ENCODE measurements around the gene IFNGR2. TPM values are rescaled to one million over a fixed set of nuclear protein-coding genes. Genes with fewer than 3 reads are reported as not detected.
A peak's percentile ranks its signal among the peaks of the same experiment; 100 is the strongest.

The IFNGR2 gene
- total and polyA plus RNA-seq, 12 donors = 27.4 to 71.3 (median 35.3) TPM

DNA sequence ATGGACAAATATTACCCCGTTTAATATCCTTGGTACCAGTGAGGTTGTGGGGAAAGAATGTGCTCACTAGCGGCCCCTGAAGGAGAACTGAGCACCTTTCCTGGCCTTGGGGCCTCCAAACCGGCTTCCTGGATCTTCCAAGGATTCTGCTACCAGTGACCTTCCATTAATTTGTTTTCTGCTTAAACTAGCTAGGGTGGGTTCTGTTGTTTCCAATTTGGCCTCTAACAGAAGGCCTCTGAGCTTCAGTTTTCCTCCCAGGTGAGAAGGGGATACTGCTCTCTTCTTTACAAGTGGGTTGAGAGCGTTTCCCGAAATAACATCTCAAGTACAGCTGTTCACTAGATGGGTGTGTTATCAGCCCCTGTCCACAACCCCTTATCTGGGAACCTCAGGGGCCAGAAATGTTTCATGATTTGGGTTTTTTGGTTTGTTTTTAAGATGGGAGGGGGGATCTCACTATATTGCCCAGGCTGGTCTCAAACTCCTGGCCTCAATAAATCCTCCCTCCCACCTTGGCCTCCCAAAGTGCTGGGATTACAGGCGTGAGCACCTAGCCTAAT, 16.9 kb upstream of the IFNGR2 start:
- peaks cover 0 to 62% (median 12%) of the 10 kb centered on the region in 9 donors for H3K4me1 ChIP-seq

DNA sequence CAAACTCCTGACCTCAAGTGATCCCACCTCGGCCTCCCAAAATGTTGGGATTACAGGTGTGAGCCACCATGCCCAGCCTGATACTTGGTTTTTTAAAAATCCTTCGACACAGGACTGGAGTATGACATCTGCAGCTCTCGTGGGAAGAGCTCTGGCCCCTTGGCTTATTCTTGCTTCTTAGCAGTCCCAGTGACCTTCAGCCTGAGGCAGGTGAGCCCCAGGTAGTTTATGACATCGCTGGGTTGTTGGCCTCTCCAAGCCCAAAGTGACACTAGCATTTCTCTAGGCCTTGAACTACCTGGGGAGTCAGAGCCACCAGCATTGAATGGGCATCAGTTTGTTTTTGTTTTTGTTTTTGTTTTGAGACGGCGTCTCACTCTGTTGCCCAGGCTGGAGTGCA, 15.9 kb upstream of the IFNGR2 start:
- Histone ChIP-seq H3K27me3 (no peaks in the 10 kb centered on the region), H3K4me1 (peaks cover 0 to 60% (median 12%) of the 10 kb centered on the region in 9 donors), H3K36me3 (no peaks in the 10 kb centered on the region), H3K27ac (peak overlapping the region in 1 of 10 donors; percentile 84), H3K9me3 (no peaks in the 10 kb centered on the region), H3K4me3 (no peak overlapping the region)
- TF ChIP-seq, protein P1, sequence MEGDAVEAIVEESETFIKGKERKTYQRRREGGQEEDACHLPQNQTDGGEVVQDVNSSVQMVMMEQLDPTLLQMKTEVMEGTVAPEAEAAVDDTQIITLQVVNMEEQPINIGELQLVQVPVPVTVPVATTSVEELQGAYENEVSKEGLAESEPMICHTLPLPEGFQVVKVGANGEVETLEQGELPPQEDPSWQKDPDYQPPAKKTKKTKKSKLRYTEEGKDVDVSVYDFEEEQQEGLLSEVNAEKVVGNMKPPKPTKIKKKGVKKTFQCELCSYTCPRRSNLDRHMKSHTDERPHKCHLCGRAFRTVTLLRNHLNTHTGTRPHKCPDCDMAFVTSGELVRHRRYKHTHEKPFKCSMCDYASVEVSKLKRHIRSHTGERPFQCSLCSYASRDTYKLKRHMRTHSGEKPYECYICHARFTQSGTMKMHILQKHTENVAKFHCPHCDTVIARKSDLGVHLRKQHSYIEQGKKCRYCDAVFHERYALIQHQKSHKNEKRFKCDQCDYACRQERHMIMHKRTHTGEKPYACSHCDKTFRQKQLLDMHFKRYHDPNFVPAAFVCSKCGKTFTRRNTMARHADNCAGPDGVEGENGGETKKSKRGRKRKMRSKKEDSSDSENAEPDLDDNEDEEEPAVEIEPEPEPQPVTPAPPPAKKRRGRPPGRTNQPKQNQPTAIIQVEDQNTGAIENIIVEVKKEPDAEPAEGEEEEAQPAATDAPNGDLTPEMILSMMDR (IDR thresholded peaks at IDR 0.05) = no peak
- DNase-seq (no peak), ATAC-seq (no peak)
- 94 to 97% methylated on average over 6 of the region's 6 CpGs for WGBS, 2 donors
- intact Hi-C loops (cut with DNase I) = loop anchor here in 1 of 10 donors (10.0 kb wide), 1 partner anchor 58 kb away; no protein-coding TSS in a partner anchor

More for the DNA sequence above, 16.9 kb upstream of the IFNGR2 start:
- intact Hi-C loops (cut with DNase I) = loop anchor here in 1 of 10 donors (10.0 kb wide), 1 partner anchor 58 kb away; no protein-coding TSS in a partner anchor
- TF ChIP-seq, protein P1 (IDR thresholded peaks at IDR 0.05) = no peak
- no peaks in the 10 kb centered on the region for H3K9me3 ChIP-seq
- H3K36me3 ChIP-seq = no peaks in the 10 kb centered on the region
- no peak overlapping the region for H3K4me3 ChIP-seq
- H3K27ac ChIP-seq = no peak overlapping the region
- 60 to 74% methylated on average over 6 of the region's 6 CpGs for WGBS, 2 donors
- no peaks in the 10 kb centered on the region for H3K27me3 ChIP-seq
- ATAC-seq = no peak
- no peak for DNase-seq

DNA sequence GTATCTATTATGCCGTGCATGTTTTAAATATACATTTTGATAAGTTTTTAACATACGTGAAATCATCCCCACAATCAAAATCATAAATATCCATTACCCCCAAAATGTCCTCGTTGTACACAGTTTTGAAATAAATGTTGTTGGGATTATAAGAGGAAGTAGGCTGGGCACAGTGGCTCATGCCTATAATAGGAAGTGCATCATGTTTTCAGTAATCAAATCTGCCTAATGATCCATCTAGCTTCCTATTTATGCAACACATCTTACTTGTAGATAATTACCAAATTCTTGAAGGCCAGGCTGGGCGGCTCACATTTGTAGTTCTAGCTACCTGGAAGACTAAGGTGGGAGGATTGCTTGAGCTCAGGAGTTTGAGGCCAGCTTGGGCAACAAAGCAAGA, 15.0 kb upstream of the IFNGR2 start:
- Histone ChIP-seq H3K27ac (peak overlapping the region in 1 of 10 donors; percentile 84), H3K4me1 (peaks cover 0 to 60% (median 6%) of the 10 kb centered on the region in 9 donors), H3K4me3 (no peak overlapping the region), H3K27me3 (no peaks in the 10 kb centered on the region), H3K9me3 (no peaks in the 10 kb centered on the region), H3K36me3 (no peaks in the 10 kb centered on the region)
- intact Hi-C loops (cut with DNase I) = loop anchor here in 1 of 10 donors (10.0 kb wide), 1 partner anchor 57 kb away; no protein-coding TSS in a partner anchor
- TF ChIP-seq, protein P1 (IDR thresholded peaks at IDR 0.05) = no peak
- DNase-seq (no peak), ATAC-seq (no peak)
- 82 to 83% methylated on average over 4 of the region's 4 CpGs for WGBS, 2 donors

DNA sequence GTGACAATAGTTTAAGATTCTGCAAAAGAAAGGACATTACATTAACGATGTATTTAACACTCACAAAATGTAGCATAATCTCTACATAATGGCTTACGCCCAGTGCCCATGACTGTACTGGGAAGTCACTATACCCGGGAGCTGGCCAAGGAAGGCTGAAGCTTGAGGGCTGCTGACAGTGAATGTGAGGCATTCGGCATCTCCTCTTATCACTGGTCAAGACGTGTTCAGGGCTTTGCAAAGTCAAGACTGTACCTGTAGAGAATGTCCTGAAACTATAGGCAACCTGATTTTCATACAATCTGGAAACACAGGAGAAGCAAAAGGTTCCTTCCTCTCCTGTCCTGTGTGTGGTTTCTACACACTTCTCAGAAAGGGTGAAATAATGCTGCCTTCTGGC, 12.7 kb upstream of the IFNGR2 start:
- intact Hi-C loops (cut with DNase I) = no loop called here
- WGBS, 2 donors = 74 to 81% methylated on average over 5 of the region's 5 CpGs

More for the DNA sequence above, 12.7 kb upstream of the IFNGR2 start:
- ATAC-seq (no peak), DNase-seq (no peak)
- H3K27me3 ChIP-seq = no peaks in the 10 kb centered on the region
- TF ChIP-seq, protein P1 (IDR thresholded peaks at IDR 0.05) = no peak
- peaks cover 0 to 64% (median 0%) of the 10 kb centered on the region in 9 donors for H3K4me1 ChIP-seq
- no peak overlapping the region for H3K4me3 ChIP-seq
- H3K27ac ChIP-seq = peak overlapping the region in 1 of 10 donors; percentile 36
- H3K36me3 ChIP-seq = no peaks in the 10 kb centered on the region
- no peaks in the 10 kb centered on the region for H3K9me3 ChIP-seq

Measured in heart right ventricle (tissue), 16 donors.